ENCODE data around the gene IGFBP3. TPM values are rescaled to one million over a fixed set of nuclear protein-coding genes. Genes with fewer than 3 reads are reported as not detected.

Gene IGFBP3
- polyA plus RNA-seq, 3 donors = 0.06 TPM; not detected in 2

DNA sequence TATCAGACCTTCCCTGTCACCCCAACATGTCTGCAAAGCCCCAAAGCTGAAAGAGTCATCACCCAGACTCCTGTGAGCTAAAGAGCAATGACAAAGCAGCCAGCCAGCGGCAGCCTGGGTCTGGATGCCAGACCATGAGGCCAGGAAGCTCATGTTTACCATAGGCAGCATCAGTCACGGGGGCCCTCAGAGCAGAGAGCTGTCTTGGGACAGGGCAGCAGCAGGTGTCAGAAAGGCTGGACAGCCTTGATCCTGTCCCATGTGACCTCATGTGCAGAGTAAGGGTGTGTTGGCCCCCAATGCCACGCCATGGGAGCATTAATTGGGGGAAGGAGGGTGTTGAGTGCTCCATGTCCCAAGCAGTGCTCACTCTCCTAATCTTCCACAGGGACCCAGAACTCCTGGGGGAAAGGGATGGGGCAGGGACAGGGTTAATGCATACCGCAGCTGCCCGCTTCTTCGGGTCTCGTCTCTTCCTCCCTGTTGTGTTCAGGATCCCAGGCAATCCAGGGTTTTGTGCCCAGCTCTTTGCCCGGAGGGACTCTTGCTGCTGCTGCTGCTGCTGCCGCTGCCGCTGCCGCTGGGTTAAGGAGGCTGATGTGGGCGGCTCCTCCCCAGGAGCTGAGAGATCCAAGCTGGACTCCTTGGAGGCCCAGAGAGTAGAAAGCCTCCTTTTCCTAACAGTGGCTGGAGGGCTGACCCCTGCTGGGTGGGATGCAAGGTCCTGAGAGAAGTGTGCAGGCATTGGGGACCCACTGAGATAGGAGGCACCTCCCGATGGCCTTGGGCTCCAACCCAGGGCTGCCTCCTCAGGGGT lies 55.3 kb downstream of the IGFBP3 start:
- intact Hi-C loops (cut with micrococcal nuclease) = no loop called here

DNA sequence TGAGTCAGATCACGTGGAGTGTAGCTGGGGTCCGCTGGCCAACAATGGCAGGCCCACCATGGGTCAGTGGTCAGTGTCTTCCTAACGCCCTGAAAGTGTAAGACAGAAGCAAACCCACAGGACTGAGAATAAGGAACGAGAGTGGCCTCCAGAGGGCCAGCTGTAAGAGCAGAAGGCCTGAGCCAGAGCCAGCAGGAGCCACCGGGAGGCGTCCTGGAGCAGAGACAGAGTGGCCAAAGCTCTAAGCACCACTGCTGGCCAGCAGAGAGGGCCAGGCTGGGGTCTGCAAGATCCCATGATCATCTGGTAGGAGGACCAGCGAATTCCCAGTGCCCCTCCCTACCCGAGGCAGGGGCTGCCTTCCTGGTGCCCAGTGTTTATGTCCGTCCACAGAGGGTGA lies 57.4 kb downstream of the IGFBP3 start:
- Histone ChIP-seq H3K79me2 (ENCODE audit: insufficient read depth, low read length) (no peaks in the 10 kb centered on the region), H3K27me3 (ENCODE audit: control insufficient read depth in 2 of 2, insufficient read depth in 2 of 2, low read length in 2 of 2) (no peaks in the 10 kb centered on the region), H3K27ac (ENCODE audit: low read depth in 1 of 2, low read length in 2 of 2) (no peak overlapping the region), H3K9me3 (replicated peaks in 1 of 2; ENCODE audit: control insufficient read depth in 1 of 2, insufficient read depth in 1 of 2, low read length in 2 of 2) (no peaks in the 10 kb centered on the region), H3K4me1 (ENCODE audit: control insufficient read depth in 1 of 2, insufficient read depth in 2 of 2, low read length in 2 of 2) (no peaks in the 10 kb centered on the region), H3K4me2 (replicated peaks; ENCODE audit: extremely low read depth, low read length, poor library complexity, severe bottlenecking) (no peak overlapping the region), H2AFZ (ENCODE audit: insufficient read depth, low read depth, low read length, poor library complexity, severe bottlenecking) (no peak overlapping the region), H3K9ac (ENCODE audit: insufficient read depth, low read length, poor library complexity, severe bottlenecking) (no peak overlapping the region), H3K36me3 (replicated peaks in 1 of 2; ENCODE audit: control insufficient read depth in 1 of 2, insufficient read depth in 2 of 2, low read length in 2 of 2) (no peaks in the 10 kb centered on the region), H3K4me3 (replicated peaks in 1 of 3; ENCODE audit: low read depth in 2 of 3, low read length in 3 of 3) (no peak overlapping the region), H4K20me1 (ENCODE audit: insufficient read depth, low read length) (no peaks in the 10 kb centered on the region)
- Mint-ChIP-seq H3K4me1 (no peaks in the 10 kb centered on the region), H3K4me3 (no peak overlapping the region), H3K27me3 (ENCODE audit: low read depth in 3 of 3) (peaks cover 0 to 6% (median 4%) of the 10 kb centered on the region in 3 donors), H3K27ac (peak overlapping the region in 1 of 7 donors; percentile 5), H3K9me3 (peaks cover 0 to 3% (median 0%) of the 10 kb centered on the region in 7 donors), H3K36me3 (no peaks in the 10 kb centered on the region)
- TF ChIP-seq, protein P1, sequence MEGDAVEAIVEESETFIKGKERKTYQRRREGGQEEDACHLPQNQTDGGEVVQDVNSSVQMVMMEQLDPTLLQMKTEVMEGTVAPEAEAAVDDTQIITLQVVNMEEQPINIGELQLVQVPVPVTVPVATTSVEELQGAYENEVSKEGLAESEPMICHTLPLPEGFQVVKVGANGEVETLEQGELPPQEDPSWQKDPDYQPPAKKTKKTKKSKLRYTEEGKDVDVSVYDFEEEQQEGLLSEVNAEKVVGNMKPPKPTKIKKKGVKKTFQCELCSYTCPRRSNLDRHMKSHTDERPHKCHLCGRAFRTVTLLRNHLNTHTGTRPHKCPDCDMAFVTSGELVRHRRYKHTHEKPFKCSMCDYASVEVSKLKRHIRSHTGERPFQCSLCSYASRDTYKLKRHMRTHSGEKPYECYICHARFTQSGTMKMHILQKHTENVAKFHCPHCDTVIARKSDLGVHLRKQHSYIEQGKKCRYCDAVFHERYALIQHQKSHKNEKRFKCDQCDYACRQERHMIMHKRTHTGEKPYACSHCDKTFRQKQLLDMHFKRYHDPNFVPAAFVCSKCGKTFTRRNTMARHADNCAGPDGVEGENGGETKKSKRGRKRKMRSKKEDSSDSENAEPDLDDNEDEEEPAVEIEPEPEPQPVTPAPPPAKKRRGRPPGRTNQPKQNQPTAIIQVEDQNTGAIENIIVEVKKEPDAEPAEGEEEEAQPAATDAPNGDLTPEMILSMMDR (IDR thresholded peaks at IDR 0.05) = no peak
- 93% methylated on average over 9 of the region's 9 CpGs for WGBS (ENCODE audit: insufficient coverage)
- intact Hi-C loops (cut with micrococcal nuclease) = no loop called here
- DNase-seq = no peak

More for the DNA sequence above, 55.3 kb downstream of the IGFBP3 start:
- no peak overlapping the region for H3K9ac ChIP-seq (ENCODE audit: insufficient read depth, low read length, poor library complexity, severe bottlenecking)
- H3K9me3 Mint-ChIP-seq = peaks cover 0 to 3% (median 0%) of the 10 kb centered on the region in 7 donors
- no peaks in the 10 kb centered on the region for H3K36me3 Mint-ChIP-seq
- H3K27me3 ChIP-seq (ENCODE audit: control insufficient read depth in 2 of 2, insufficient read depth in 2 of 2, low read length in 2 of 2) = no peaks in the 10 kb centered on the region
- no peaks in the 10 kb centered on the region for H3K4me1 Mint-ChIP-seq
- peak overlapping the region in 1 of 7 donors; percentile 13 for H3K27ac Mint-ChIP-seq
- peak overlapping the region in 1 of 2 donors; percentile 32 for H3K4me3 Mint-ChIP-seq
- H3K4me2 ChIP-seq (replicated peaks; ENCODE audit: extremely low read depth, low read length, poor library complexity, severe bottlenecking) = no peak overlapping the region
- TF ChIP-seq, protein P1 (IDR thresholded peaks at IDR 0.05) = no peak
- no peaks in the 10 kb centered on the region for H3K9me3 ChIP-seq (replicated peaks in 1 of 2; ENCODE audit: control insufficient read depth in 1 of 2, insufficient read depth in 1 of 2, low read length in 2 of 2)
- no peaks in the 10 kb centered on the region for H4K20me1 ChIP-seq (ENCODE audit: insufficient read depth, low read length)
- no peak overlapping the region for H3K4me3 ChIP-seq (replicated peaks in 1 of 3; ENCODE audit: low read depth in 2 of 3, low read length in 3 of 3)
- no peaks in the 10 kb centered on the region for H3K4me1 ChIP-seq (ENCODE audit: control insufficient read depth in 1 of 2, insufficient read depth in 2 of 2, low read length in 2 of 2)
- H2AFZ ChIP-seq (ENCODE audit: insufficient read depth, low read depth, low read length, poor library complexity, severe bottlenecking) = no peak overlapping the region
- DNase-seq = no peak
- peaks cover 0 to 10% (median 2%) of the 10 kb centered on the region in 3 donors for H3K27me3 Mint-ChIP-seq (ENCODE audit: low read depth in 3 of 3)
- H3K79me2 ChIP-seq (ENCODE audit: insufficient read depth, low read length) = no peaks in the 10 kb centered on the region
- WGBS (ENCODE audit: insufficient coverage) = 73% methylated on average over 6 of the region's 13 CpGs
- H3K36me3 ChIP-seq (replicated peaks in 1 of 2; ENCODE audit: control insufficient read depth in 1 of 2, insufficient read depth in 2 of 2, low read length in 2 of 2) = no peaks in the 10 kb centered on the region
- no peak overlapping the region for H3K27ac ChIP-seq (ENCODE audit: low read depth in 1 of 2, low read length in 2 of 2)

Other genes with a start within 250 kb of the IGFBP3 start
- not detected for gene CCDC201, start 48.2 kb downstream of the IGFBP3 start, polyA plus RNA-seq
- gene IGFBP1, start 32.8 kb downstream of the IGFBP3 start, polyA plus RNA-seq = not detected